ENCODE measurements around the gene CDH13. TPM values are rescaled to one million over a fixed set of nuclear protein-coding genes. Genes with fewer than 3 reads are reported as not detected.

The CDH13 gene
- total and polyA plus RNA-seq, 2 experiments from 2014 or later = 1.2 to 1.5 TPM

GRCh38 chr16:83840060-83840617, 1213.4 kb downstream of the CDH13 start:
- no peaks in the 10 kb centered on the region for H3K27me3 ChIP-seq
- TF ChIP-seq EZH2phosphoT487 (IDR thresholded peaks at IDR 0.05; ENCODE audit: low read depth, severe bottlenecking, unreplicated experiment) = no peak
- no peak for TF ChIP-seq EZH2 (IDR thresholded peaks at IDR 0.05; ENCODE audit: borderline replicate concordance)
- no peak for TF ChIP-seq CTCF (IDR thresholded peaks at IDR 0.05; ENCODE audit: poor library complexity)
- no peak overlapping the region for H3K4me2 ChIP-seq
- H3K27ac ChIP-seq = no peak overlapping the region
- no peaks in the 10 kb centered on the region for H4K20me1 ChIP-seq (ENCODE audit: insufficient read depth, poor library complexity, severe bottlenecking)
- WGBS (ENCODE audit: low lambda C conversion rate, missing lambda C conversion rate) = 71% methylated on average over 4 of the region's 4 CpGs
- H3K9me3 ChIP-seq (ENCODE audit: low read depth) = no peaks in the 10 kb centered on the region
- H3K9me2 ChIP-seq (replicated peaks; ENCODE audit: insufficient read depth) = no peaks in the 10 kb centered on the region
- H3K79me2 ChIP-seq = no peaks in the 10 kb centered on the region
- H3K4me1 ChIP-seq (ENCODE audit: insufficient read depth) = no peaks in the 10 kb centered on the region
- no peak for DNase-seq (ENCODE audit: low spot score)
- no peak overlapping the region for H3K4me3 ChIP-seq
- H2AFZ ChIP-seq = no peak overlapping the region
- no peaks in the 10 kb centered on the region for H3K36me3 ChIP-seq (replicated peaks; ENCODE audit: insufficient read depth, low read depth)

- no peak for TF ChIP-seq CTCF (IDR thresholded peaks at IDR 0.05; ENCODE audit: poor library complexity)
- TF ChIP-seq EZH2phosphoT487 (IDR thresholded peaks at IDR 0.05; ENCODE audit: low read depth, severe bottlenecking, unreplicated experiment) = no peak
- TF ChIP-seq EZH2 (IDR thresholded peaks at IDR 0.05; ENCODE audit: borderline replicate concordance) = no peak
- no peak overlapping the region for H3K4me2 ChIP-seq
These were observed 1215.5 kb downstream of the CDH13 start for GRCh38 chr16:83842291-83842690.

GRCh38 chr16:83842756-83843507, 1216.2 kb downstream of the CDH13 start:
- Histone ChIP-seq H3K4me2 (no peak overlapping the region), H3K27ac (no peak overlapping the region), H3K79me2 (no peaks in the 10 kb centered on the region), H4K20me1 (ENCODE audit: insufficient read depth, poor library complexity, severe bottlenecking) (no peaks in the 10 kb centered on the region), H3K4me3 (no peak overlapping the region), H3K36me3 (replicated peaks; ENCODE audit: insufficient read depth, low read depth) (no peaks in the 10 kb centered on the region), H3K27me3 (no peaks in the 10 kb centered on the region), H3K9me2 (replicated peaks; ENCODE audit: insufficient read depth) (no peaks in the 10 kb centered on the region), H3K4me1 (ENCODE audit: insufficient read depth) (no peaks in the 10 kb centered on the region), H3K9me3 (ENCODE audit: low read depth) (no peaks in the 10 kb centered on the region), H2AFZ (no peak overlapping the region)
- no peak for DNase-seq (ENCODE audit: low spot score)
- WGBS (ENCODE audit: low lambda C conversion rate, missing lambda C conversion rate) = 48% methylated on average over 9 of the region's 9 CpGs
- TF ChIP-seq CTCF (IDR thresholded peaks at IDR 0.05; ENCODE audit: poor library complexity) (no peak), EZH2phosphoT487 (IDR thresholded peaks at IDR 0.05; ENCODE audit: low read depth, severe bottlenecking, unreplicated experiment) (no peak), EZH2 (IDR thresholded peaks at IDR 0.05; ENCODE audit: borderline replicate concordance) (no peak)

More at GRCh38 chr16:83842291-83842690, 1215.5 kb downstream of the CDH13 start:
- H3K4me3 ChIP-seq = no peak overlapping the region
- H4K20me1 ChIP-seq (ENCODE audit: insufficient read depth, poor library complexity, severe bottlenecking) = no peaks in the 10 kb centered on the region
- H3K4me1 ChIP-seq (ENCODE audit: insufficient read depth) = no peaks in the 10 kb centered on the region
- no peaks in the 10 kb centered on the region for H3K36me3 ChIP-seq (replicated peaks; ENCODE audit: insufficient read depth, low read depth)
- DNase-seq (ENCODE audit: low spot score) = no peak
- H3K9me2 ChIP-seq (replicated peaks; ENCODE audit: insufficient read depth) = no peaks in the 10 kb centered on the region
- H3K9me3 ChIP-seq (ENCODE audit: low read depth) = no peaks in the 10 kb centered on the region
- no peak overlapping the region for H2AFZ ChIP-seq
- H3K79me2 ChIP-seq = no peaks in the 10 kb centered on the region
- H3K27ac ChIP-seq = no peak overlapping the region
- WGBS (ENCODE audit: low lambda C conversion rate, missing lambda C conversion rate) = 60% methylated on average over 7 of the region's 7 CpGs
- H3K27me3 ChIP-seq = no peaks in the 10 kb centered on the region

All from hepatocyte (in vitro differentiated cells).